Liver (tissue), 9 donors: ENCODE results near the gene CCIN. TPM values are rescaled to one million over a fixed set of nuclear protein-coding genes. Genes with fewer than 3 reads are reported as not detected.

Experiments used
- DNase-seq: peaks from one replicate; pipeline ENCODE4 v3.0.0-alpha.2; 2017; ENCODE audit warnings: low spot score
- H3K27ac ChIP-seq, 2 donors: one replicate each; pipeline ENCODE4 v1.7.0; 2013; ENCODE audit warnings: inconsistent platforms in 2 of 2, low read length in 2 of 2, control low read depth in 1 of 2, low read depth in 1 of 2, mild to moderate bottlenecking in 1 of 2
- H3K27me3 ChIP-seq, 4 donors: one replicate each; pipeline versions ENCODE4 v1.6.1 to v1.7.0; 2013; ENCODE audit warnings: low read length in 3 of 4, inconsistent platforms in 1 of 4, mild to moderate bottlenecking in 1 of 4, moderate library complexity in 1 of 4; ENCODE audit not compliant: control insufficient read depth in 4 of 4, insufficient read depth in 4 of 4
- H3K36me3 ChIP-seq, 4 donors: one replicate each; pipeline versions ENCODE4 v1.6.1 to v1.7.0; 2013; ENCODE audit warnings: low read length in 3 of 4, mild to moderate bottlenecking in 3 of 4, low read depth in 1 of 4, moderate library complexity in 1 of 4; ENCODE audit not compliant: control insufficient read depth in 4 of 4, insufficient read depth in 3 of 4
- H3K4me1 ChIP-seq, 4 donors: one replicate each; pipeline versions ENCODE4 v1.6.1 to v1.7.0; 2013; ENCODE audit warnings: low read length in 3 of 4, mild to moderate bottlenecking in 3 of 4, moderate library complexity in 1 of 4; ENCODE audit not compliant: control insufficient read depth in 4 of 4, insufficient read depth in 4 of 4
- H3K4me3 ChIP-seq, 3 donors: one replicate each; pipeline versions ENCODE4 v1.6.1 to v1.7.0; 2013; ENCODE audit warnings: low read length in 3 of 3, control low read depth in 1 of 3, low read depth in 1 of 3, mild to moderate bottlenecking in 1 of 3
- H3K9ac ChIP-seq, 2 donors: one replicate each; pipeline ENCODE4 v1.7.0; 2013; ENCODE audit warnings: low read length in 2 of 2, mild to moderate bottlenecking in 2 of 2, moderate library complexity in 2 of 2, control low read depth in 1 of 2, low read depth in 1 of 2
- H3K9me3 ChIP-seq, 4 donors: one replicate each; pipeline versions ENCODE4 v1.6.1 to v1.7.0; 2013; ENCODE audit warnings: low read length in 3 of 4; ENCODE audit not compliant: control insufficient read depth in 4 of 4
- ATF3 ChIP-seq: IDR thresholded peaks from 2 replicates; pipeline ENCODE4 v1.6.1; 2016; ENCODE audit warnings: antibody characterized with exemption
- FOXA1 ChIP-seq: IDR thresholded peaks from 2 replicates; pipeline ENCODE4 v1.6.1; 2016; ENCODE audit warnings: antibody characterized with exemption
- FOXA2 ChIP-seq: IDR thresholded peaks from 2 replicates; pipeline ENCODE4 v1.6.1; 2016; ENCODE audit warnings: antibody characterized with exemption
- GABPA ChIP-seq, 2 donors: IDR thresholded peaks in 1 of 2; conservative IDR thresholded peaks in 1 of 2; 2 replicates each; pipeline ENCODE4 v1.6.1; 2016; ENCODE audit warnings: antibody characterized with exemption in 2 of 2, mild to moderate bottlenecking in 1 of 2, moderate library complexity in 1 of 2
- HNF4A ChIP-seq, 2 donors: conservative IDR thresholded peaks; 2 replicates each; pipeline ENCODE4 v1.6.1; 2016; ENCODE audit warnings: antibody characterized with exemption in 2 of 2, mild to moderate bottlenecking in 2 of 2
- JUND ChIP-seq, 2 donors: IDR thresholded peaks; 2 replicates each; pipeline ENCODE4 v1.6.1; 2016; ENCODE audit warnings: antibody characterized with exemption in 2 of 2
- NR2F2 ChIP-seq: IDR thresholded peaks from 2 replicates; pipeline ENCODE4 v1.6.1; 2016; ENCODE audit warnings: antibody characterized with exemption
- RAD21 ChIP-seq, 2 donors: IDR thresholded peaks; 2 replicates each; pipeline ENCODE4 v1.6.1; 2016; ENCODE audit warnings: antibody characterized with exemption in 2 of 2, mild to moderate bottlenecking in 2 of 2
- REST ChIP-seq: IDR thresholded peaks from 2 replicates; pipeline ENCODE4 v1.6.1; 2016; ENCODE audit warnings: antibody characterized with exemption, mild to moderate bottlenecking
- SP1 ChIP-seq: IDR thresholded peaks from 2 replicates; pipeline ENCODE4 v1.6.1; 2018; ENCODE audit warnings: antibody characterized with exemption, mild to moderate bottlenecking
- YY1 ChIP-seq: IDR thresholded peaks from 2 replicates; pipeline ENCODE4 v1.6.1; 2016; ENCODE audit warnings: antibody characterized with exemption, mild to moderate bottlenecking
- ZBTB33 ChIP-seq: IDR thresholded peaks from 2 replicates; pipeline ENCODE4 v1.6.1; 2016; ENCODE audit warnings: antibody characterized with exemption
- WGBS: extraction: QIAGEN DNeasy Blood & Tissue Kit; methylation state at CpG from one replicate; pipeline ENCODE4 v1.1.7; 2013; 5-methylcytosine and 5-hydroxymethylcytosine counted together
- polyA plus RNA-seq, 2 donors: library from polyadenylated mRNA; stranded (reverse) in 1 of 2; unstranded in 1 of 2; fragments of 200-250 nt in 1 of 2; fragments of >200 nt in 1 of 2; fragmentation: Nextera tagmentation in 1 of 2; extraction: Ambion mirVana in 1 of 2; gene quantifications; one replicate each; pipeline versions ENCODE4 v1.2.1 to v1.2.3, GENCODE V29; 2013 to 2015
- total RNA-seq, 2 donors: library from RNA; depleted of rRNA; stranded (reverse); fragments of >200 nt; gene quantifications; one replicate each; pipeline ENCODE4 v1.2.3, GENCODE V29; 2014
- donor health status: healthy.
- donor health status: healthy.
- donor health status: healthy.
- donor health status: healthy.
- donor health status: healthy.

Gene CCIN
- total and polyA plus RNA-seq, 4 donors, result not detected

GRCh38 chr9:36191686-36192085 is 22.5 kb downstream of the CCIN start (continued):
- no peak for TF ChIP-seq FOXA2
- no peak for TF ChIP-seq JUND (IDR thresholded peaks at IDR 0.05)

- WGBS, result 78% methylated on average over 4 of the region's 4 CpGs
- Histone ChIP-seq H3K36me3 (peaks cover 0 to 2% (median 0%) of the 10 kb centered on the region in 4 donors), H3K4me1 (peaks cover 0 to 33% (median 19%) of the 10 kb centered on the region in 4 donors), H3K27ac (no peak overlapping the region), H3K4me3 (peak overlapping the region; percentile 88 to 93 (median 91)), H3K9ac (peak overlapping the region in 1 of 2 donors; percentile 89), H3K27me3 (no peaks in the 10 kb centered on the region), H3K9me3 (no peaks in the 10 kb centered on the region)
- TF ChIP-seq GABPA (IDR thresholded peaks at IDR 0.05 in 1 of 2, conservative IDR thresholded peaks at IDR 0.05 in 1 of 2) (no peak), FOXA1 (no peak), NR2F2 (no peak)
- DNase-seq, result no peak
Observed at GRCh38 chr9:36192196-36192595, 23.0 kb downstream of the CCIN start.

- Histone ChIP-seq H3K4me3 (peak overlapping the region in 1 of 3 donors; percentile 1), H3K36me3 (peaks cover 0 to 3% (median 1%) of the 10 kb centered on the region in 4 donors), H3K9ac (peak overlapping the region; percentile 23 to 30), H3K27me3 (no peaks in the 10 kb centered on the region), H3K27ac (no peak overlapping the region), H3K9me3 (no peaks in the 10 kb centered on the region), H3K4me1 (peaks cover 0 to 33% (median 19%) of the 10 kb centered on the region in 4 donors)
- DNase-seq, result no peak
- 76% methylated on average over 3 of the region's 3 CpGs for WGBS
- no peak for TF ChIP-seq HNF4A (conservative IDR thresholded peaks at IDR 0.05)
- TF ChIP-seq RAD21 (IDR thresholded peaks at IDR 0.05), result no peak
- TF ChIP-seq SP1, result no peak
- TF ChIP-seq FOXA1, result no peak
- TF ChIP-seq YY1, result no peak
- no peak for TF ChIP-seq ZBTB33
- no peak for TF ChIP-seq REST
- TF ChIP-seq GABPA (IDR thresholded peaks at IDR 0.05 in 1 of 2, conservative IDR thresholded peaks at IDR 0.05 in 1 of 2), result no peak
- no peak for TF ChIP-seq NR2F2
- no peak for TF ChIP-seq FOXA2
- TF ChIP-seq ATF3, result no peak
Observed at GRCh38 chr9:36193023-36193422, 23.8 kb downstream of the CCIN start.
